OCI-LY1 (cell line): Measurements from ENCODE around the gene COX14.

Experiments used
- H2AFZ ChIP-seq: fragments of 200-600 bp; sonication (generic), shearing (Covaris generic); 2 replicates; pipeline ENCODE4 v1.6.0; 2014; ENCODE audit warnings: antibody characterized with exemption, mild to moderate bottlenecking, low read length
- H3F3A ChIP-seq: fragments of 200-600 bp; sonication (generic), shearing (Covaris generic); 2 replicates; pipeline ENCODE4 v1.6.0; 2014; ENCODE audit warnings: mild to moderate bottlenecking, antibody characterized with exemption, low read length, moderate library complexity; ENCODE audit not compliant: insufficient read depth
- H3K27ac ChIP-seq: fragments of 200-600 bp; sonication (generic); 2 replicates; pipeline ENCODE4 v1.5.1; 2014; ENCODE audit warnings: low read length, mixed run types, mild to moderate bottlenecking, low read depth; ENCODE audit not compliant: poor library complexity, severe bottlenecking
- H3K27me3 ChIP-seq: fragments of 200-600 bp; sonication (generic); 2 replicates; pipeline ENCODE4 v1.6.0; 2014; ENCODE audit warnings: antibody characterized with exemption, mild to moderate bottlenecking, low read length, moderate library complexity; ENCODE audit not compliant: insufficient read depth
- H3K36me3 ChIP-seq: fragments of 200-600 bp; sonication (generic); 2 replicates; pipeline ENCODE4 v1.6.1; 2014; ENCODE audit warnings: mild to moderate bottlenecking, antibody characterized with exemption, low read length, moderate library complexity, mixed read lengths; ENCODE audit not compliant: insufficient read depth
- H3K4me1 ChIP-seq: fragments of 200-600 bp; sonication (generic); 2 replicates; pipeline ENCODE4 v1.5.1; 2014; ENCODE audit warnings: mild to moderate bottlenecking, low read length, moderate library complexity; ENCODE audit not compliant: insufficient read depth, severe bottlenecking
- H3K4me2 ChIP-seq: fragments of 200-600 bp; sonication (generic), shearing (Covaris generic); 2 replicates; pipeline ENCODE4 v1.6.1; 2014; ENCODE audit warnings: low read length
- H3K4me3 ChIP-seq: fragments of 200-600 bp; sonication (generic); 2 replicates; pipeline ENCODE4 v1.5.1; 2014; ENCODE audit warnings: low read length, low read depth, mild to moderate bottlenecking, mixed read lengths; ENCODE audit not compliant: poor library complexity, severe bottlenecking
- H3K79me2 ChIP-seq: fragments of 200-600 bp; shearing (Covaris generic); 2 replicates; pipeline ENCODE4 v1.6.1; 2016; ENCODE audit warnings: mixed run types, low read length, mixed read lengths; ENCODE audit not compliant: insufficient read depth
- H3K9ac ChIP-seq: fragments of 200-600 bp; sonication (generic), shearing (Covaris generic); 2 replicates; pipeline ENCODE4 v1.6.1; 2014; ENCODE audit warnings: mild to moderate bottlenecking, low read length, mixed read lengths
- H3K9me2 ChIP-seq: fragments of 200-600 bp; sonication (generic), shearing (Covaris generic); 2 replicates; pipeline ENCODE4 v1.6.1; 2014; ENCODE audit warnings: low read depth, mild to moderate bottlenecking, low read length, mixed read lengths
- H3K9me3 ChIP-seq: fragments of 200-600 bp; shearing (Covaris generic); 2 replicates; pipeline ENCODE4 v1.6.1; 2014; ENCODE audit warnings: low read length, mixed read lengths
- H4K20me1 ChIP-seq: fragments of 200-600 bp; sonication (generic), shearing (Covaris generic); 2 replicates; pipeline ENCODE4 v1.6.0; 2016; ENCODE audit warnings: mild to moderate bottlenecking, low read length; ENCODE audit not compliant: insufficient read depth
- EZH2 ChIP-seq: fragments of 200-600 bp; sonication (generic), shearing (Covaris generic); IDR thresholded peaks from 2 replicates; pipeline ENCODE4 v1.8.0; 2017; ENCODE audit warnings: borderline replicate concordance, mixed run types, mild to moderate bottlenecking, antibody characterized with exemption, low read length, moderate library complexity, mixed read lengths
- TF ChIP-seq, protein P1 (sequence below): fragments of 200-600 bp; sonication (generic), shearing (Covaris generic); IDR thresholded peaks from 2 replicates; pipeline ENCODE4 v1.5.1; 2017; ENCODE audit warnings: mild to moderate bottlenecking, antibody characterized with exemption, low read length, moderate library complexity, mixed read lengths

The COX14 gene

DNA sequence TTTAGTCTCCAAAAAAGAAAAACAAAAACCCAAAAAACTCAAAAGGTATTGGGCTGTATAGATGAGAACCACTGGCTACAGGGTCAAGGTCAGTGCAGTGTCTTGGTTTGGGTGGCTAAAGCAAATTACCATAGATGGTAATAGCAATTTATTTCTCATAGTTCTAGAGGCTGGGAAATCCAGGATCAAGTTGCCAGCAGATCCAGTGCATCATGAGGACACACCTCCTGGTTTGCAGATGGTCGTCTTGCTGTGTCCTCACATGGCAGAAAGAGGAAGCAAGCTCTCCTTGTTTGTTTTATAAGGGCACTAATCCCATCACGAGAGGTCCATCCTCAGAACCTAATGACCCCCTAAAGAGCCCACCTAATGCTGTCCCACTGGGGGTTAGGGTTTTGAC is 11.2 kb downstream of the COX14 start:
- Histone ChIP-seq H3F3A (no peaks in the 10 kb centered on the region), H3K9ac (no peak overlapping the region), H3K4me1 (no peaks in the 10 kb centered on the region), H3K27me3 (no peaks in the 10 kb centered on the region), H3K9me3 (no peaks in the 10 kb centered on the region), H3K4me3 (no peak overlapping the region), H4K20me1 (no peaks in the 10 kb centered on the region), H3K9me2 (no peaks in the 10 kb centered on the region), H3K79me2 (no peaks in the 10 kb centered on the region), H3K36me3 (peaks cover 71% of the 10 kb centered on the region), H2AFZ (no peak overlapping the region), H3K27ac (no peak overlapping the region), H3K4me2 (no peak overlapping the region)
- no peak for TF ChIP-seq EZH2
- TF ChIP-seq, protein P1, sequence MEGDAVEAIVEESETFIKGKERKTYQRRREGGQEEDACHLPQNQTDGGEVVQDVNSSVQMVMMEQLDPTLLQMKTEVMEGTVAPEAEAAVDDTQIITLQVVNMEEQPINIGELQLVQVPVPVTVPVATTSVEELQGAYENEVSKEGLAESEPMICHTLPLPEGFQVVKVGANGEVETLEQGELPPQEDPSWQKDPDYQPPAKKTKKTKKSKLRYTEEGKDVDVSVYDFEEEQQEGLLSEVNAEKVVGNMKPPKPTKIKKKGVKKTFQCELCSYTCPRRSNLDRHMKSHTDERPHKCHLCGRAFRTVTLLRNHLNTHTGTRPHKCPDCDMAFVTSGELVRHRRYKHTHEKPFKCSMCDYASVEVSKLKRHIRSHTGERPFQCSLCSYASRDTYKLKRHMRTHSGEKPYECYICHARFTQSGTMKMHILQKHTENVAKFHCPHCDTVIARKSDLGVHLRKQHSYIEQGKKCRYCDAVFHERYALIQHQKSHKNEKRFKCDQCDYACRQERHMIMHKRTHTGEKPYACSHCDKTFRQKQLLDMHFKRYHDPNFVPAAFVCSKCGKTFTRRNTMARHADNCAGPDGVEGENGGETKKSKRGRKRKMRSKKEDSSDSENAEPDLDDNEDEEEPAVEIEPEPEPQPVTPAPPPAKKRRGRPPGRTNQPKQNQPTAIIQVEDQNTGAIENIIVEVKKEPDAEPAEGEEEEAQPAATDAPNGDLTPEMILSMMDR, result no peak

GRCh38 chr12:50127546-50127945 is 15.5 kb downstream of the COX14 start:
- H3K27me3 ChIP-seq, result no peaks in the 10 kb centered on the region
- no peaks in the 10 kb centered on the region for H3K9me2 ChIP-seq
- H3K27ac ChIP-seq, result no peak overlapping the region
- H3K36me3 ChIP-seq, result peaks cover 64% of the 10 kb centered on the region
- H3K79me2 ChIP-seq, result no peaks in the 10 kb centered on the region
- no peaks in the 10 kb centered on the region for H3K9me3 ChIP-seq
- no peak overlapping the region for H3K4me2 ChIP-seq
- no peak overlapping the region for H3K4me3 ChIP-seq
- H3F3A ChIP-seq, result no peaks in the 10 kb centered on the region
- no peak overlapping the region for H3K9ac ChIP-seq
- H3K4me1 ChIP-seq, result no peaks in the 10 kb centered on the region
- no peaks in the 10 kb centered on the region for H4K20me1 ChIP-seq
- TF ChIP-seq, protein P1, result no peak
- no peak for TF ChIP-seq EZH2
- no peak overlapping the region for H2AFZ ChIP-seq

DNA sequence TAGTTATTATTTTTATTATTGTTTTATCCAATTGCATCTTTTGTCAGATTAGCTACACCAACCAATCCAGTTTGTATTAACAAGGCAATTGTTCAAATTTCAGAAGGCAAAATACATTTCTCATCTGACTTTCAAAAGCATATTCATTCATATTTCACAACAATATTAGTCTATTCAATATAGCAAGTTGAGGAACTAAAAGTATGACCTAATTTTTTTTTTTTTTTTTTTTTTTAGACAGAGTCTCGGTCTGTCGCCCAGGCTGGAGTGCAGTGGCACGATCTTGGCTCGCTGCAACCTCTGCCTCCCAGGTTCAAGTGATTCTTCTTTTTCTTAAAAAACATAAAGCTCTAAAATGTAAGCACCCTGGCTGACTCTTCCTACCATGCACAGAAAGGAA is 17.3 kb downstream of the COX14 start:
- H3K4me3 ChIP-seq, result no peak overlapping the region
- H3K27me3 ChIP-seq, result no peaks in the 10 kb centered on the region
- H2AFZ ChIP-seq, result no peak overlapping the region
- H4K20me1 ChIP-seq, result no peaks in the 10 kb centered on the region
- no peaks in the 10 kb centered on the region for H3K79me2 ChIP-seq
- H3K27ac ChIP-seq, result no peak overlapping the region
- no peaks in the 10 kb centered on the region for H3K4me1 ChIP-seq
- H3K9me3 ChIP-seq, result no peaks in the 10 kb centered on the region
- no peaks in the 10 kb centered on the region for H3K9me2 ChIP-seq
- peaks cover 69% of the 10 kb centered on the region for H3K36me3 ChIP-seq
- TF ChIP-seq, protein P1, result no peak
- no peak for TF ChIP-seq EZH2
- no peak overlapping the region for H3K9ac ChIP-seq
- H3K4me2 ChIP-seq, result no peak overlapping the region
- no peaks in the 10 kb centered on the region for H3F3A ChIP-seq
